ENCODE results near the gene CES4A.
A peak's percentile ranks its signal among the peaks of the same experiment; 100 is the strongest.

GRCh38 chr16:67017810-67018488 lies 29.6 kb downstream of the CES4A start:
- TF ChIP-seq, protein P1, sequence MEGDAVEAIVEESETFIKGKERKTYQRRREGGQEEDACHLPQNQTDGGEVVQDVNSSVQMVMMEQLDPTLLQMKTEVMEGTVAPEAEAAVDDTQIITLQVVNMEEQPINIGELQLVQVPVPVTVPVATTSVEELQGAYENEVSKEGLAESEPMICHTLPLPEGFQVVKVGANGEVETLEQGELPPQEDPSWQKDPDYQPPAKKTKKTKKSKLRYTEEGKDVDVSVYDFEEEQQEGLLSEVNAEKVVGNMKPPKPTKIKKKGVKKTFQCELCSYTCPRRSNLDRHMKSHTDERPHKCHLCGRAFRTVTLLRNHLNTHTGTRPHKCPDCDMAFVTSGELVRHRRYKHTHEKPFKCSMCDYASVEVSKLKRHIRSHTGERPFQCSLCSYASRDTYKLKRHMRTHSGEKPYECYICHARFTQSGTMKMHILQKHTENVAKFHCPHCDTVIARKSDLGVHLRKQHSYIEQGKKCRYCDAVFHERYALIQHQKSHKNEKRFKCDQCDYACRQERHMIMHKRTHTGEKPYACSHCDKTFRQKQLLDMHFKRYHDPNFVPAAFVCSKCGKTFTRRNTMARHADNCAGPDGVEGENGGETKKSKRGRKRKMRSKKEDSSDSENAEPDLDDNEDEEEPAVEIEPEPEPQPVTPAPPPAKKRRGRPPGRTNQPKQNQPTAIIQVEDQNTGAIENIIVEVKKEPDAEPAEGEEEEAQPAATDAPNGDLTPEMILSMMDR (conservative IDR thresholded peaks at IDR 0.05 in 1 of 2, IDR thresholded peaks at IDR 0.05 in 1 of 2; ENCODE audit: extremely low read depth in 1 of 2, insufficient read depth in 1 of 2, low read depth in 1 of 2, low read length in 2 of 2), result peak; percentile 85 to 98
- no peak for TF ChIP-seq EZH2 (IDR thresholded peaks at IDR 0.05; ENCODE audit: borderline replicate concordance, low read length)
